Brain microvascular endothelial cell (primary cell): ENCODE results near the gene MYPN.

ENCODE experiments used
- DNase-seq: peaks from one replicate; pipeline ENCODE4 v3.0.0-alpha.2; 2020
- H3K27ac ChIP-seq: fragments of 250-450 bp; sonication (Bioruptor Pico); 2 replicates; pipeline ENCODE4 v1.5.1; 2020; ENCODE audit warnings: mild to moderate bottlenecking, moderate library complexity
- H3K27me3 ChIP-seq: fragments of 250-450 bp; sonication (Bioruptor Pico); replicated peaks from 2 replicates; pipeline ENCODE4 v1.5.1; 2020; ENCODE audit warnings: mild to moderate bottlenecking
- H3K36me3 ChIP-seq: fragments of 250-450 bp; sonication (Bioruptor Pico); replicated peaks from 2 replicates; pipeline ENCODE4 v1.5.1; 2020; ENCODE audit warnings: mild to moderate bottlenecking
- H3K4me3 ChIP-seq: 2 replicates; pipeline ENCODE4 v1.5.1; 2011; ENCODE audit warnings: low read depth, mild to moderate bottlenecking, control low read depth, low read length, moderate library complexity
- in situ Hi-C: cut with HindIII; loops from 2 replicates; pipeline ENCODE4 v1.10.0; 2017; ENCODE audit warnings: low sequenced_read_pairs, low pct_ligation_motif_present
- TF ChIP-seq, protein P1 (sequence below): IDR thresholded peaks from 2 replicates; pipeline ENCODE4 v1.5.1; 2011; ENCODE audit warnings: low read depth, mild to moderate bottlenecking, moderate library complexity, low read length, control low read depth, inconsistent platforms; ENCODE audit errors: missing control alignments

The MYPN gene

DNA sequence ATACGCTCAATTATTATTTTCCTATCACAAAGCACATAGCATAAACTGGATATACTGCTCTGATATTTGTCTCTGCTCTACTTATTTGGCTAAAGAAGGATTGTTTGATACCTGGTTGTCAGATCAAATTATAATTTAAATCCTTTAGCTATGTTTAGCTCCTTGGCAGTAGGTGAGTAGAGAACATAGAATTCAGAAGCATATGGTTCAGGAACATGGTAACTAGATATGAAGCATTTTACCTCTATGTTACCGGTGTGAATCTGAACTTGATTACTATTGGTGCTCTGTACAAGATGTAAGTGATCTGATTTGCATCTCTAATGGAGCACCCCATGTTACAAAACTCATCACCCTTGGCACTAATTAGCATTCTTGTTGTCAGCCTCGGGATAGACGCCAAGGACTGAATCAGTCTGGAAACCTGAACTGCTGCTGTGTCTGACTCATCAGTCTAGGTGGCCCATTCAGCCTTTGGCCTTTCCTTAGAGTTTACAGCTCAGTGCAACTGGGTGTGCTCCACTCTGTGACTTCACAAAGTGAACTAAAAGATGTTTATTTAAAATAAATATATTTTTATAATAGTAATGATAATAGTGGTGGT is 12.3 kb upstream of the MYPN start:
- Histone ChIP-seq H3K36me3 (no peaks in the 10 kb centered on the region), H3K27me3 (no peaks in the 10 kb centered on the region), H3K27ac (peak overlapping the region; percentile 36), H3K4me3 (no peak overlapping the region)
- in situ Hi-C loops, result no loop called here
- DNase-seq, result peak; percentile 88
- TF ChIP-seq, protein P1, sequence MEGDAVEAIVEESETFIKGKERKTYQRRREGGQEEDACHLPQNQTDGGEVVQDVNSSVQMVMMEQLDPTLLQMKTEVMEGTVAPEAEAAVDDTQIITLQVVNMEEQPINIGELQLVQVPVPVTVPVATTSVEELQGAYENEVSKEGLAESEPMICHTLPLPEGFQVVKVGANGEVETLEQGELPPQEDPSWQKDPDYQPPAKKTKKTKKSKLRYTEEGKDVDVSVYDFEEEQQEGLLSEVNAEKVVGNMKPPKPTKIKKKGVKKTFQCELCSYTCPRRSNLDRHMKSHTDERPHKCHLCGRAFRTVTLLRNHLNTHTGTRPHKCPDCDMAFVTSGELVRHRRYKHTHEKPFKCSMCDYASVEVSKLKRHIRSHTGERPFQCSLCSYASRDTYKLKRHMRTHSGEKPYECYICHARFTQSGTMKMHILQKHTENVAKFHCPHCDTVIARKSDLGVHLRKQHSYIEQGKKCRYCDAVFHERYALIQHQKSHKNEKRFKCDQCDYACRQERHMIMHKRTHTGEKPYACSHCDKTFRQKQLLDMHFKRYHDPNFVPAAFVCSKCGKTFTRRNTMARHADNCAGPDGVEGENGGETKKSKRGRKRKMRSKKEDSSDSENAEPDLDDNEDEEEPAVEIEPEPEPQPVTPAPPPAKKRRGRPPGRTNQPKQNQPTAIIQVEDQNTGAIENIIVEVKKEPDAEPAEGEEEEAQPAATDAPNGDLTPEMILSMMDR, result no peak

DNA sequence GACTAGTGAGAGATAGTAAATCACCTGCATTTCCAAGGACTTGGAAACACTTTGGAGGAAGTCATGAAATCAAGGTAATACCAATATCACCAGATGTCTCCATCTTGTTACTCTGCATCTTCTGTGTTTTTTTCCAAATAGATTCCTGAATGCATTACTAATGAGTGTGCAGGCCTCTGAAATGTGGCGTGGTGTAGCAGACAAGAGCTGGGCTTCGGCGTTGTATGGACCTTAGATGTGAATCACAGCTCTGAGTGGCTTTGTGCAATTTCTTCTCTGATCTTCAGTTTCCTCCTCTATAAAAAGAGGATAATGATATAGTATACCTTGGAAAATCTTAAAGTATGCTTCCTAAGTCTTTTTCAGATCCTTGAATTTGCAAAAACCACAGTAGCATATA is 9.6 kb upstream of the MYPN start:
- Histone ChIP-seq H3K27ac (peak overlapping the region; percentile 35), H3K4me3 (no peak overlapping the region)
- TF ChIP-seq, protein P1, result no peak

DNA sequence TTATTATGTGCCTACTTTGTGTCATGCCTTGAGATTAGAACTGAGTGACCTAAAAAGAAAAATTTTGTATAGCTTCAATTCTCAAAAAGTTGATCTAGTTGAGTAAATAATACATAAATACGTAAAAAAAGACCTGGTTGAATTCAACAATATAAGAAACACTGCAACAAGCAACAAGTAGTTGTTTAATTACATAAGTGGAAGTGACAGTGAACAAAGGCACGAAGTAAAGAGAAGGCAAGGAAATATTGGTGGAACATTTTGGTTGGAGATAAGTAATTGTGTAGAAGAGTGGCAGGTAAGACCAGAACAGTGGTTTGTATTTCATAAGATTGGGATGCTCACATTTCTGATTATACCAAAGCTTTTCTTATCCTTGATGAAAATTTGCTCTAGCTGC is 8.2 kb upstream of the MYPN start:
- in situ Hi-C loops, result no loop called here
- Histone ChIP-seq H3K27ac (no peak overlapping the region), H3K27me3 (no peaks in the 10 kb centered on the region), H3K4me3 (no peak overlapping the region), H3K36me3 (no peaks in the 10 kb centered on the region)
- no peak for DNase-seq
- TF ChIP-seq, protein P1, result no peak

More for the DNA sequence above, 9.6 kb upstream of the MYPN start:
- H3K36me3 ChIP-seq, result no peaks in the 10 kb centered on the region
- peak; percentile 81 for DNase-seq
- no peaks in the 10 kb centered on the region for H3K27me3 ChIP-seq
- in situ Hi-C loops, result no loop called here

DNA sequence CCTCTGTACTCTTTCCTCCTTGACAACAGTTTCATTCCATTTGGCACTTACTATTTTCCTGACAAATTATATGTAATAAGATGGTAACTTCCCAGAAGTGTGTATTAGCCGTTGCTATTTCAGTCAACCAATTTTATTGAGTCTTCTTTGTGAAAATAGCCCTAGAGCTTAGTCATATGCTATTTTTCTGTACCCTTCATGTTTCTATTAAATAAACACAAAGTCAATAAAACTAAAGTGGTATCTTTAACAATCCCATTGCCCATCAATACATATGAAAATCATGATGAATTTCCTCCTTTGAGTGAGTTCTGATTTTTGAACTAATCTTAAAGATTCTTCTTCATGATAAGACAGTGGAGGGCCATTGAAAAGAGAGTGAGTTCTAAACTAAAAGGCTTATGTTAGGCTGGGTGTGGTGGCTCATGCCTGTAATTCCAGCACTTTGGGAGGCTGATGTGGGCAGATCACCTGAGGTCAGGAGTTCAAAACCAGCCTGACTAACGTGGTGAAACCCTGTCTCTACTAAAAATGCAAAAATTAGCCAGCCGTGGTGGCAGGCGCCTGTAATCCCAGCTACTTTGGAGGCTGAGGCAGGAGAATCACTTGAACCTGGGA is 5.9 kb upstream of the MYPN start:
- H3K27me3 ChIP-seq, result no peaks in the 10 kb centered on the region
- in situ Hi-C loops, result no loop called here
- no peak overlapping the region for H3K27ac ChIP-seq
- H3K36me3 ChIP-seq, result no peaks in the 10 kb centered on the region
- H3K4me3 ChIP-seq, result no peak overlapping the region
- no peak for DNase-seq
- TF ChIP-seq, protein P1, result no peak

DNA sequence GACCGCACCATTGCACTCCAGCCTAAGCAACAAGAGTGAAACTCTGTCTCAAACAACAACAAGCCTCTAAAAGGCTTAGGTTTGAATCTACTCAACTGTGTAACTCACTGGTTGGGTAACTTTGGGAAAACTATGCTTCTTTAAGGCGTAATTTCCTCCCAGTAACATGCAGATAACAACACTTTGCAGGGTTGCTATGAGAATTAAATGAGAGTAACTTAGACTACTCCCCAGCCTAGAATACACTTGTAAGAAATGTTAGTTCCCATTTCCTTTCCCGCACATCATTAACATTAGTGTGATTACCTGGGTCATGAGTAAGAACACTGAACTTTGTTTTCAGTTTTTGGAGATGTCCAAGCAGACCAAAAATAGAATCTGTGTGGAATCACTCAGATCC is 5.4 kb upstream of the MYPN start:
- no peaks in the 10 kb centered on the region for H3K36me3 ChIP-seq
- in situ Hi-C loops, result no loop called here
- no peaks in the 10 kb centered on the region for H3K27me3 ChIP-seq
- no peak overlapping the region for H3K4me3 ChIP-seq
- TF ChIP-seq, protein P1, result no peak
- DNase-seq, result no peak
- H3K27ac ChIP-seq, result no peak overlapping the region

DNA sequence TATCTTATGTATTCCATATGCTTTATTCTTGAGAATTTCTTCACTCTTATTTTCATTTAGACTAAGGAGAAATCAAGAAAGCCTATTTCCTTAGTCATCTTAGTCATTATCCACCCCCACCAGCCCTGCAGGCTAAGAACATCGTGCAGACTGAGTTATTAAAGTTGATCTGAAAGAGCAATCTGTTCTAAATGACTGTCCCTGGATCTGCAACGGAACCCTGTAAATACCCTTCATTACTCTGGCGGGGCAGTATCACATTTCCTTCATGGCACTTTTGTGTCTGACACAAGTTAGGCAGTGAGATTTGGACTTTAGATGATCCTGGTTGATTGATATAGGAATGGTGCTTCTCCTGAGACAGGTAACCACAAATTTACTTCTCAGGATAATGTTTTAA is 3.5 kb upstream of the MYPN start:
- in situ Hi-C loops, result no loop called here
- Histone ChIP-seq H3K27ac (peak overlapping the region; percentile 44), H3K36me3 (no peaks in the 10 kb centered on the region), H3K4me3 (peak overlapping the region; percentile 29), H3K27me3 (no peaks in the 10 kb centered on the region)
- TF ChIP-seq, protein P1, result no peak
- peak; percentile 60 for DNase-seq
